Erythroblast (primary cell): Measurements from ENCODE around the gene STX2.

Experiments
- GATA1 ChIP-seq: IDR thresholded peaks from 2 replicates; pipeline ENCODE4 v1.6.1; 2011; ENCODE audit warnings: low read depth, mild to moderate bottlenecking, control low read depth, low read length, moderate library complexity
- POLR2A ChIP-seq: IDR thresholded peaks from 2 replicates; pipeline ENCODE4 v1.6.1; 2011; ENCODE audit warnings: mild to moderate bottlenecking, low read length

DNA sequence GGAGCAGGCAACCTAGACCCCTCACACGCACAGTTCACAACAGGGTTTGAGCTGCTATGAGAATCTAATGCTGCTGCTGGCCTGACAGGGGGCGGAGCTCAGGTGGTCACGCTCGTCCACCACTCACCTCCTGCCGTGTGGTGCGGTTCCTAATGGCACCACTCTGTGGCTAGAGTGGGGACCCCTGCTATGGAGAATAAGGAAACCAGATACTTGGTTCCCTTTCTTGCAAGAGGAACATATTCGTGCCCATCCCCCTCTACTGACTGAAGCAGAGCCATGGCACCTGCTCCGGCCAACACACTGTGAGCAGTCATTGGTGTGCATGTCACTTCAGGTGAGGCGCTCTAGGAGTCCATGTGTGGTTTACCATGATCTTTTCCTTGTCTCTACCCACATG is 92.5 kb downstream of the STX2 start:
- TF ChIP-seq POLR2A (no peak), GATA1 (no peak)
